HEK293 (cell line): ENCODE results near the gene CCNG2.
A peak's percentile ranks its signal among the peaks of the same experiment; 100 is the strongest.

Source experiments
- CTCF ChIA-PET: fragments of 350-600 bp; formaldehyde crosslinking; extraction: SDS; loops from one replicate; lab custom pipeline; 2021; ENCODE audit warnings: antibody characterized with exemption; lab: Yijun Ruan, JAX
- POLR2A ChIA-PET: fragments of 300-600 bp; formaldehyde crosslinking; extraction: SDS; loops from one replicate; lab custom pipeline; 2020; ENCODE audit warnings: antibody characterized with exemption, inconsistent platforms; lab: Yijun Ruan, JAX
- H3K27ac ChIP-seq: fragments of 200-500 bp; sonication (Bioruptor generic); 2 replicates; pipeline ENCODE4 v1.5.1; 2014; ENCODE audit warnings: low read depth, low read length, control low read depth, inconsistent platforms; ENCODE audit errors: extremely low read depth
- H3K36me3 ChIP-seq, 2 experiments: fragments of 200-500 bp in 1 of 2; sonication (Bioruptor generic) in 1 of 2; 1 replicate in 1 of 2; 2 replicates in 1 of 2; pipeline ENCODE4 v1.5.1; 2014 to 2017; ENCODE audit warnings: inconsistent platforms in 2 of 2, low read length in 2 of 2; ENCODE audit not compliant: control insufficient read depth in 2 of 2, insufficient read depth in 1 of 2
- H3K4me1 ChIP-seq: fragments of 200-500 bp; sonication (Bioruptor generic); 2 replicates; pipeline ENCODE4 v1.5.1; 2014; ENCODE audit warnings: mild to moderate bottlenecking, low read length, inconsistent platforms; ENCODE audit not compliant: control insufficient read depth, insufficient read depth
- H3K4me3 ChIP-seq: 2 replicates; pipeline ENCODE4 v1.5.1; 2011; ENCODE audit warnings: low read depth, mild to moderate bottlenecking, control low read depth, low read length, moderate library complexity
- H3K9me3 ChIP-seq: fragments of 200-500 bp; sonication (Bioruptor generic); 2 replicates; pipeline ENCODE4 v1.5.1; 2014; ENCODE audit warnings: low read depth, low read length, inconsistent platforms; ENCODE audit not compliant: control insufficient read depth, insufficient read depth
- BCL11A ChIP-seq: fragments of 450-650 bp; formaldehyde crosslinking; IDR thresholded peaks from 2 replicates; pipeline ENCODE4 v1.5.1; 2016; ENCODE audit warnings: low read depth, missing biosample characterization, missing genetic modification characterization
- GFI1B ChIP-seq: fragments of 450-650 bp; formaldehyde crosslinking; IDR thresholded peaks from 2 replicates; pipeline ENCODE4 v1.5.1; 2016; ENCODE audit warnings: missing biosample characterization, missing genetic modification characterization
- MZF1 ChIP-seq: fragments of 450-650 bp; formaldehyde crosslinking; IDR thresholded peaks from 2 replicates; pipeline ENCODE4 v1.5.1; 2017; ENCODE audit warnings: missing biosample characterization, missing genetic modification characterization, borderline replicate concordance
- ZFP3 ChIP-seq: fragments of 450-650 bp; formaldehyde crosslinking; IDR thresholded peaks from 2 replicates; pipeline ENCODE4 v1.5.1; 2016; ENCODE audit warnings: low read depth, missing biosample characterization, missing genetic modification characterization
- ZIC2 ChIP-seq: fragments of 450-650 bp; formaldehyde crosslinking; IDR thresholded peaks from 2 replicates; pipeline ENCODE4 v1.5.1; 2016; ENCODE audit warnings: missing biosample characterization, missing genetic modification characterization
- ZNF132 ChIP-seq: fragments of 450-650 bp; formaldehyde crosslinking; IDR thresholded peaks from 2 replicates; pipeline ENCODE4 v1.5.1; 2017; ENCODE audit warnings: missing biosample characterization, missing genetic modification characterization, borderline replicate concordance
- ZNF138 ChIP-seq: fragments of 450-650 bp; formaldehyde crosslinking; IDR thresholded peaks from 2 replicates; pipeline ENCODE4 v1.5.1; 2016; ENCODE audit warnings: missing biosample characterization, missing genetic modification characterization, borderline replicate concordance
- ZNF202 ChIP-seq: fragments of 450-650 bp; formaldehyde crosslinking; IDR thresholded peaks from 2 replicates; pipeline ENCODE4 v1.5.1; 2016; ENCODE audit warnings: missing biosample characterization, missing genetic modification characterization, borderline replicate concordance
- ZNF274 ChIP-seq, 2 experiments: fragments of 200-500 bp in 1 of 2; fragments of 450-650 bp in 1 of 2; sonication (Bioruptor generic) in 1 of 2; formaldehyde crosslinking in 1 of 2; IDR thresholded peaks; 2 replicates each; pipeline versions ENCODE4 v1.5.1 to v1.6.1; 2014 to 2016; ENCODE audit warnings: borderline replicate concordance in 1 of 2, inconsistent platforms in 1 of 2, low read length in 1 of 2, missing biosample characterization in 1 of 2, missing genetic modification characterization in 1 of 2
- ZNF416 ChIP-seq: fragments of 450-650 bp; formaldehyde crosslinking; IDR thresholded peaks from 2 replicates; pipeline ENCODE4 v1.5.1; 2016; ENCODE audit warnings: missing biosample characterization, missing genetic modification characterization
- ZNF423 ChIP-seq: fragments of 450-650 bp; formaldehyde crosslinking; IDR thresholded peaks from 2 replicates; pipeline ENCODE4 v1.5.1; 2016; ENCODE audit warnings: missing biosample characterization, missing genetic modification characterization
- ZNF549 ChIP-seq: fragments of 450-650 bp; IDR thresholded peaks from 2 replicates; pipeline ENCODE4 v1.5.1; 2018; ENCODE audit warnings: missing biosample characterization, missing genetic modification characterization, mild to moderate bottlenecking, inconsistent platforms, moderate library complexity
- ZNF571 ChIP-seq: fragments of 450-650 bp; formaldehyde crosslinking; IDR thresholded peaks from 2 replicates; pipeline ENCODE4 v1.5.0; 2017; ENCODE audit warnings: missing biosample characterization, missing genetic modification characterization
- ZNF777 ChIP-seq: fragments of 450-650 bp; formaldehyde crosslinking; IDR thresholded peaks from 2 replicates; pipeline ENCODE4 v1.5.1; 2017; ENCODE audit warnings: missing biosample characterization, missing genetic modification characterization, borderline replicate concordance
- TF ChIP-seq, protein P1 (sequence below): fragments of 450-650 bp; formaldehyde crosslinking; IDR thresholded peaks from 2 replicates; pipeline ENCODE4 v1.5.1; 2016; ENCODE audit warnings: missing biosample characterization, missing genetic modification characterization
- TF ChIP-seq, protein P2 (sequence below): fragments of 450-650 bp; formaldehyde crosslinking; IDR thresholded peaks from 2 replicates; pipeline ENCODE4 v1.5.1; 2017; ENCODE audit warnings: missing biosample characterization, missing genetic modification characterization
- TF ChIP-seq, protein P3 (sequence below): fragments of 450-650 bp; formaldehyde crosslinking; IDR thresholded peaks from 2 replicates; pipeline ENCODE4 v1.5.1; 2016; ENCODE audit warnings: missing biosample characterization, missing genetic modification characterization
- TF ChIP-seq, protein P4 (sequence below): fragments of 450-650 bp; formaldehyde crosslinking; IDR thresholded peaks from 2 replicates; pipeline ENCODE4 v1.5.1; 2016; ENCODE audit warnings: missing biosample characterization, missing genetic modification characterization, low read depth

The CCNG2 gene

DNA sequence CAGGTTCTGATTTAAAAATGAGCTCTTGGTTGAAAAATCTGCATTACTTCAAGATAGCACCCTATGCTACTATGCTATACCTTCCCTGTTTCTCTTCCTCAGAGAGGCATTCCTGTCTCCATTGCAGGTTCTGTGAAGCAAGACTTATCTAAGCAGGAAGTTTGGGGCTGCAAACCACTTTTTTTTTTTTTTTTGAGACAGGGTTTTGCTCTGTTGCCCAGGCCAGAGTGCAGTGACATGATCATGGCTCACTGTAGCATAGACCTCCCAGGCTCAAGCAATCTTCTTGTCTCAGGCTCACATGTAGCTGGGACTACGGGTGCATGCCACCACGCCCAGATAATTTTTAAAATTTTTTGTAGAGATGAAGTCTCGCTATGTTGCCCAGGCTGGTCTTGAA, 4.0 kb upstream of the CCNG2 start:
- ChIA-PET CTCF (interaction anchor here (0.9 to 1.2 kb wide), 2 partner anchors 57 to 206 kb away, joined by 3 to 6 read pairs; no protein-coding TSS in a partner anchor), POLR2A (interaction anchor here (1.0 kb wide), 1 partner anchor 80 kb away, joined by 3 read pairs; no protein-coding TSS in a partner anchor)
- Histone ChIP-seq H3K4me3 (no peak overlapping the region), H3K36me3 (no peaks in the 10 kb centered on the region), H3K27ac (no peak overlapping the region), H3K4me1 (no peaks in the 10 kb centered on the region), H3K9me3 (no peaks in the 10 kb centered on the region)
- TF ChIP-seq GFI1B (tag by site-specific recombination): no peak

DNA sequence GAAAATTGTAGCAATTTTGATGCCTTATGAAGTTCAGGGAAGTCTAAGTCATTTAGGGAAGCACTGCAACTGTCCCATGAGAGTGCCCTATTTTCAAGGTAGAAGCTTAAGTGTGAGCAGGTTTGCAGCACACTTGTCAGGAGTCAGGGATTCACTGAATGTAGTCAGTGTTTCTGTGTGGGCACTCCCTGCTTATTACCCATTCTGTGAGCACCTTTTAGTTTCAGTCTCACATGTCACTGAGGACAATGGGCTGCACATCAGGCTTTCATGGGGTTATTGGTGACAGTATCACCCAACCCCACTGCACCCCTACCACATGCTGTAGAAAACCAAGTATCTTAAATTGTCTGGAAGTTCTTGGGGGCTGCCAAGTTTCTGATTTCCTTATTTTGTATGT, 2.9 kb upstream of the CCNG2 start:
- TF ChIP-seq ZNF138 (tag by site-specific recombination) (no peak), MZF1 (tag by site-specific recombination) (no peak)
- TF ChIP-seq, protein P1, sequence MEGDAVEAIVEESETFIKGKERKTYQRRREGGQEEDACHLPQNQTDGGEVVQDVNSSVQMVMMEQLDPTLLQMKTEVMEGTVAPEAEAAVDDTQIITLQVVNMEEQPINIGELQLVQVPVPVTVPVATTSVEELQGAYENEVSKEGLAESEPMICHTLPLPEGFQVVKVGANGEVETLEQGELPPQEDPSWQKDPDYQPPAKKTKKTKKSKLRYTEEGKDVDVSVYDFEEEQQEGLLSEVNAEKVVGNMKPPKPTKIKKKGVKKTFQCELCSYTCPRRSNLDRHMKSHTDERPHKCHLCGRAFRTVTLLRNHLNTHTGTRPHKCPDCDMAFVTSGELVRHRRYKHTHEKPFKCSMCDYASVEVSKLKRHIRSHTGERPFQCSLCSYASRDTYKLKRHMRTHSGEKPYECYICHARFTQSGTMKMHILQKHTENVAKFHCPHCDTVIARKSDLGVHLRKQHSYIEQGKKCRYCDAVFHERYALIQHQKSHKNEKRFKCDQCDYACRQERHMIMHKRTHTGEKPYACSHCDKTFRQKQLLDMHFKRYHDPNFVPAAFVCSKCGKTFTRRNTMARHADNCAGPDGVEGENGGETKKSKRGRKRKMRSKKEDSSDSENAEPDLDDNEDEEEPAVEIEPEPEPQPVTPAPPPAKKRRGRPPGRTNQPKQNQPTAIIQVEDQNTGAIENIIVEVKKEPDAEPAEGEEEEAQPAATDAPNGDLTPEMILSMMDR (tag by site-specific recombination): no peak
- TF ChIP-seq, protein P2, sequence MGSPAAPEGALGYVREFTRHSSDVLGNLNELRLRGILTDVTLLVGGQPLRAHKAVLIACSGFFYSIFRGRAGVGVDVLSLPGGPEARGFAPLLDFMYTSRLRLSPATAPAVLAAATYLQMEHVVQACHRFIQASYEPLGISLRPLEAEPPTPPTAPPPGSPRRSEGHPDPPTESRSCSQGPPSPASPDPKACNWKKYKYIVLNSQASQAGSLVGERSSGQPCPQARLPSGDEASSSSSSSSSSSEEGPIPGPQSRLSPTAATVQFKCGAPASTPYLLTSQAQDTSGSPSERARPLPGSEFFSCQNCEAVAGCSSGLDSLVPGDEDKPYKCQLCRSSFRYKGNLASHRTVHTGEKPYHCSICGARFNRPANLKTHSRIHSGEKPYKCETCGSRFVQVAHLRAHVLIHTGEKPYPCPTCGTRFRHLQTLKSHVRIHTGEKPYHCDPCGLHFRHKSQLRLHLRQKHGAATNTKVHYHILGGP (tag by site-specific recombination): no peak
- POLR2A ChIA-PET: interaction anchor here (1.0 kb wide), 1 partner anchor 81 kb away, joined by 3 read pairs; no protein-coding TSS in a partner anchor
- Histone ChIP-seq H3K4me1 (no peaks in the 10 kb centered on the region), H3K9me3 (no peaks in the 10 kb centered on the region), H3K36me3 (peaks cover 0 to 8% of the 10 kb centered on the region in 2 experiments; a peak in 1 of 3 replicates), H3K27ac (no peak overlapping the region), H3K4me3 (no peak overlapping the region)
- CTCF ChIA-PET: interaction anchor here (1.2 kb wide), 1 partner anchor 59 kb away, joined by 6 read pairs; no protein-coding TSS in a partner anchor

DNA sequence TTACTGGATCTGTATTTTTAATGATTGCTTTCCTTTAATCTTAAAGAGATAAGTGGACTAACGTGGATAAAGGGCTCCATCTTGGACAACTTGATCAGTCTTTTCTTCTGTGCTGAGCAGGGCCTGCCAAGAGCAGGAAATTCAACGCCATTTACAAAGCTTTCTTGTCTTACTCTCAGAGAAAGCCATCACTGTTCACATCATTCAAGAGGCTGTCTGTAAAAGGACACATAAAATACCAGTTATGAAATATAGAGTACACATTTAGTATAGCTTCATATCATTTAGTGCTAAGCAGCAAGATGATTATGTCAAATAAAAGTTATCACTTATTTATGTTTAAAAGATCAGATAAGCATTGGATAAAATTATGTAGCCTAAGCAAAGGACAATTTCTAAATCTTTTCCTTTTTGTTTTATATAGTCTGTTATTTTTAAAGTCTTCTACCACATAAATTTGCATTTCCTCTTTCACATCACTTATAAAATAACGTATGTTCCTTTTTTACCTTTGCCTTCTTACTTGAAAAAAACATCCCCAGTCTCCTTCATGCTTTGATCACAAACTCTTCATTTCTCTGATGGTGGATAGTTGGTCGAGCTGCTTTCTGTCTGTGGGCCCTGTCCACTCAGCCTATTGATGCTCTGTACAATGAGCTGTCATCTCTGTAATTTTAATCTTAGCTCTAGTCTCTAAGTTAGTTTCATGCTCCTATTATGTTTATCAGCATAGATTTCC, 2.1 kb upstream of the CCNG2 start:
- H3K9me3 ChIP-seq: no peaks in the 10 kb centered on the region
- H3K4me3 ChIP-seq: no peak overlapping the region
- H3K4me1 ChIP-seq: no peaks in the 10 kb centered on the region
- H3K27ac ChIP-seq: peak overlapping the region; percentile 97; the same call in 1 of the 2 replicates
- H3K36me3 ChIP-seq: peaks cover 0 to 17% of the 10 kb centered on the region in 2 experiments; a peak in 1 of 3 replicates
- TF ChIP-seq ZNF423 (no peak), ZFP3 (tag by site-specific recombination) (no peak), ZNF132 (tag by site-specific recombination) (no peak), ZNF777 (no peak), ZIC2 (tag by site-specific recombination) (no peak), ZNF571 (no peak), ZNF549 (tag by site-specific recombination) (no peak), BCL11A (tag by site-specific recombination) (no peak), ZNF274 (IDR thresholded peaks at IDR 0.05; ENCODE audit: low read length) (no peak), ZNF274 (tag by site-specific recombination; IDR thresholded peaks at IDR 0.05; ENCODE audit: borderline replicate concordance) (no peak), ZNF416 (tag by site-specific recombination) (no peak), ZNF202 (no peak)
- TF ChIP-seq, protein P3, sequence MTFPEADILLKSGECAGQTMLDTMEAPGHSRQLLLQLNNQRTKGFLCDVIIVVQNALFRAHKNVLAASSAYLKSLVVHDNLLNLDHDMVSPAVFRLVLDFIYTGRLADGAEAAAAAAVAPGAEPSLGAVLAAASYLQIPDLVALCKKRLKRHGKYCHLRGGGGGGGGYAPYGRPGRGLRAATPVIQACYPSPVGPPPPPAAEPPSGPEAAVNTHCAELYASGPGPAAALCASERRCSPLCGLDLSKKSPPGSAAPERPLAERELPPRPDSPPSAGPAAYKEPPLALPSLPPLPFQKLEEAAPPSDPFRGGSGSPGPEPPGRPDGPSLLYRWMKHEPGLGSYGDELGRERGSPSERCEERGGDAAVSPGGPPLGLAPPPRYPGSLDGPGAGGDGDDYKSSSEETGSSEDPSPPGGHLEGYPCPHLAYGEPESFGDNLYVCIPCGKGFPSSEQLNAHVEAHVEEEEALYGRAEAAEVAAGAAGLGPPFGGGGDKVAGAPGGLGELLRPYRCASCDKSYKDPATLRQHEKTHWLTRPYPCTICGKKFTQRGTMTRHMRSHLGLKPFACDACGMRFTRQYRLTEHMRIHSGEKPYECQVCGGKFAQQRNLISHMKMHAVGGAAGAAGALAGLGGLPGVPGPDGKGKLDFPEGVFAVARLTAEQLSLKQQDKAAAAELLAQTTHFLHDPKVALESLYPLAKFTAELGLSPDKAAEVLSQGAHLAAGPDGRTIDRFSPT (tag by site-specific recombination): no peak
- TF ChIP-seq, protein P4, sequence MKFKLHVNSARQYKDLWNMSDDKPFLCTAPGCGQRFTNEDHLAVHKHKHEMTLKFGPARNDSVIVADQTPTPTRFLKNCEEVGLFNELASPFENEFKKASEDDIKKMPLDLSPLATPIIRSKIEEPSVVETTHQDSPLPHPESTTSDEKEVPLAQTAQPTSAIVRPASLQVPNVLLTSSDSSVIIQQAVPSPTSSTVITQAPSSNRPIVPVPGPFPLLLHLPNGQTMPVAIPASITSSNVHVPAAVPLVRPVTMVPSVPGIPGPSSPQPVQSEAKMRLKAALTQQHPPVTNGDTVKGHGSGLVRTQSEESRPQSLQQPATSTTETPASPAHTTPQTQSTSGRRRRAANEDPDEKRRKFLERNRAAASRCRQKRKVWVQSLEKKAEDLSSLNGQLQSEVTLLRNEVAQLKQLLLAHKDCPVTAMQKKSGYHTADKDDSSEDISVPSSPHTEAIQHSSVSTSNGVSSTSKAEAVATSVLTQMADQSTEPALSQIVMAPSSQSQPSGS (tag by site-specific recombination): no peak
- CTCF ChIA-PET: interaction anchor here (0.6 to 2.3 kb wide), 3 partner anchors 48 to 121 kb away, joined by 3 to 6 read pairs (median 3); no protein-coding TSS in a partner anchor
- POLR2A ChIA-PET: interaction anchor here (1.0 to 3.6 kb wide), 2 partner anchors 60 to 80 kb away, joined by 3 to 19 read pairs; partner anchors contain the start of gene CCNI
